Ureter (tissue), 1 donor: Measurements from ENCODE around the gene PACS2. TPM values are rescaled to one million over a fixed set of nuclear protein-coding genes. Genes with fewer than 3 reads are reported as not detected.

Experiments
- DNase-seq: peaks from one replicate; pipeline ENCODE4 v3.0.0-alpha.2; 2020; ENCODE audit warnings: low spot score
- total RNA-seq: library from RNA; stranded (reverse); gene quantifications from one replicate; pipeline ENCODE4 v1.2.4, GENCODE V29; 2023
- donor health status: DM: yes; HTN: yes; CAD: no.

PACS2 gene
- total RNA-seq, 1 donor from 2014 or later = 101 TPM

DNA sequence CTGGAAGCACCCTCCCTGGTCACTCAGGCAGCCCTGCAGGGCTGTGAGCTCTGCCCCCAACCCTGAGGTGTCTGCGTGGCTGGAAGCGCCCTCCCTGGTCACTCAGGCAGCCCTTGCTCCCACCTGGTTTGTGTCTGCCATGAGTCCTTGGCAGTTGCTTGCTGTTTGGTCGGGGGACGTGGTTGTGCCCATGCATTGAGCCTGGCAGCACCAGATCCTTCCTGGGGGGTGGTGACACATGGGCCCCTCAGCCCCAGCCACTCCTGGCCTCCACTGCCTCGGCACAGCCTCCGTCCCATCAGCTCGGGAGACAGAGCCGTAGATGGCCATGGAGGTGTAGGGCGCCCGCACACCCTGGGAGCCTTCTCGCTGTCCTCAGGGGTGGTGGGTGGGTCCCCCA is 124.6 kb downstream of the PACS2 start:
- DNase-seq = no peak

- no peak for DNase-seq
These were observed 125.4 kb downstream of the PACS2 start for GRCh38 chr14:105439710-105440553.

DNA sequence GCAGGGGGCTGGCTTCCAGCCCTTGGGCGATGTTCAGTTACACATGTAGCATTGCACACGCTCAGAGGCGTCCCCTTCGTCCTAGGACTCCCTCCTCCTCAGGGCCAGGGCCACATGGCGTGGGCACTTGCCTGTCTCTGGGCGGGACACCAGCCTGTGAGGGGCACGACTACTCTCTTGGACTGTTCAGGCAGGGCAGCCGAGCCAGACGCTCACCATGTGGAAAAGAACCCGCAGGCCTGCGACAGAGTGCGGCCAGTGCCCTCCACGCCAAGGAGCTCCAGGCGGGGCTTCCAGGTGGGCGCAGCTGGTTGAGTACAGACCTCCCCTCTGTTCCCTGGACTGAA is 126.0 kb downstream of the PACS2 start:
- no peak for DNase-seq

DNA sequence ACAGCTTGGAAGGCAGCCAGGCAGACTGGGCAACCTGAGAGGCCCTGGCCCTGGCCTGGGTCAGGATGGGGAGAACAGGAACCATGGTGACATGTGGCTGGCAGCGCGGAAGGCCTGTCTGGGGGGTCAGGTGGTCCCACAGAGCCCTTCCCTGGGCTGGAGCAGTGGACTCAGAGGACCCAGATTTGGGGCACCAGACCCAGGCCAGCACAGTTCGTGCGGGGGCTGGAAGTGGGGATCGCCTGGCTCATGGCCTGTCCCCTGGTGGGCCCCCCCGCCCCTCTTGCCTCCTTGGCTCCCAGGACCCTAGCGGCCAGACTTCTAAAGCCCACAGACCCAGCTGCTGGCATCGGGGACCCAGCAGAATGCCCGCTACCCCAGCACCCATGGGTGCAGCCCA is 126.4 kb downstream of the PACS2 start:
- DNase-seq = no peak

- no peak for DNase-seq
These were observed 127.6 kb downstream of the PACS2 start for GRCh38 chr14:105442125-105442524.

- DNase-seq = no peak
These were observed 128.3 kb downstream of the PACS2 start for GRCh38 chr14:105442834-105443233.

DNA sequence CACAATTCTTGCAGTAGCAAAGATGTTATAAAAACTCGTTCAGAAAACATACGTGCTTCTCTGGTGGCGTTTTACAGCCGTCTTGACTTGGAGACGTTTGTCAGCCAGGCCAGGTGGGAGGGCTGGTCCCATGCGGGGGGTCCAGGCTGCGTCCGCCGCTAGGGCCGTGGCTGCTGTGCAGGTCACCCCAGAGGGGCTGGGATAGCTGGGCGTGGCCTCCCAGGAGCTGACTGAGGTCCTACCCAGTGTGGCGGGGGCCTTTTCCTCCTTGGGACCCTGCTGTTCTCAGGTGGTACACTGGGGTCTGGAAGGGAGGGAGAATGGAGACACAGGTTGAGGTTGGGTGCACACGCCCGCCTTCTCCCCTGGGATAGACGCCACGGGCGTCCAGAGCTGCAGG is 130.3 kb downstream of the PACS2 start:
- DNase-seq = no peak

GRCh38 chr14:105445290-105445689 is 130.7 kb downstream of the PACS2 start:
- DNase-seq = no peak

GRCh38 chr14:105445901-105446845 is 131.6 kb downstream of the PACS2 start:
- no peak for DNase-seq

DNA sequence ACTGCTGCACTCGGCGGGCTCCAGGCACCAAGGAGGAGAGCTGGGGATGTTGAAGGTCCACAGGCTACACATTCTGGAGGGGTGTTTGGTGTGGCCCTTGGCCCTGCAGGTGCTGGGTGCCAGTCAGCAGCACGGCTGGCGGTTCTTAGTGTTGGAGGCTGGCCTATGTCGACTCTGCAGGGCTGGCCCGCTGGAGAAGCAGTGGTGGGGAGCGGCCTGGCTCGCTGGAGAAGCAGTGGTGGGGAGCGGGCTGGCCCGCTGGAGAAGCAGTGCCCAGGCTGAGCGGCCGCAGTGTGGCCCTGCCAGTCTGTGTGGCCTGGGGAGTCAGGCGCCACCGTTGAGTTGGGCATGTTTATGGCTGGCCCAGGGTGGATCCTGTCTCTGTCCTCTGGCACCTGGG is 132.4 kb downstream of the PACS2 start:
- DNase-seq = no peak

Other genes starting within 250 kb of the PACS2 start
- 1.5 TPM for gene GPR132, start 249.3 kb upstream of the PACS2 start, total RNA-seq
- gene JAG2, start 146.0 kb upstream of the PACS2 start, total RNA-seq = 42.2 TPM
- 42.4 TPM for gene NUDT14, start 133.4 kb upstream of the PACS2 start, total RNA-seq
- 36.3 TPM for gene BTBD6, start 66.2 kb upstream of the PACS2 start, total RNA-seq
- 48.7 TPM for gene BRF1, start 13.7 kb upstream of the PACS2 start, total RNA-seq
- 6.2 TPM for gene TEX22, start 83.8 kb downstream of the PACS2 start, total RNA-seq
- gene MTA1, start 105.1 kb downstream of the PACS2 start, total RNA-seq = 169 TPM
- 186 TPM for gene CRIP2, start 160.1 kb downstream of the PACS2 start, total RNA-seq
- gene CRIP1, start 172.1 kb downstream of the PACS2 start, total RNA-seq = 127 TPM
- 9.7 TPM for gene TEDC1, start 176.5 kb downstream of the PACS2 start, total RNA-seq
- gene TMEM121, start 211.8 kb downstream of the PACS2 start, total RNA-seq = 1.1 TPM